Stimulated activated CD4-positive, alpha-beta T cell treated with anti-CD3 and anti-CD28 coated beads, Interleukin-2, amount 100 ng/mL, for 48 hours (primary cell): ENCODE measurements around the gene THOC6.

Experiments
- DNase-seq, 2 donors: peaks; one replicate each; pipeline ENCODE4 v3.0.0-alpha.2; 2020

THOC6 gene

DNA sequence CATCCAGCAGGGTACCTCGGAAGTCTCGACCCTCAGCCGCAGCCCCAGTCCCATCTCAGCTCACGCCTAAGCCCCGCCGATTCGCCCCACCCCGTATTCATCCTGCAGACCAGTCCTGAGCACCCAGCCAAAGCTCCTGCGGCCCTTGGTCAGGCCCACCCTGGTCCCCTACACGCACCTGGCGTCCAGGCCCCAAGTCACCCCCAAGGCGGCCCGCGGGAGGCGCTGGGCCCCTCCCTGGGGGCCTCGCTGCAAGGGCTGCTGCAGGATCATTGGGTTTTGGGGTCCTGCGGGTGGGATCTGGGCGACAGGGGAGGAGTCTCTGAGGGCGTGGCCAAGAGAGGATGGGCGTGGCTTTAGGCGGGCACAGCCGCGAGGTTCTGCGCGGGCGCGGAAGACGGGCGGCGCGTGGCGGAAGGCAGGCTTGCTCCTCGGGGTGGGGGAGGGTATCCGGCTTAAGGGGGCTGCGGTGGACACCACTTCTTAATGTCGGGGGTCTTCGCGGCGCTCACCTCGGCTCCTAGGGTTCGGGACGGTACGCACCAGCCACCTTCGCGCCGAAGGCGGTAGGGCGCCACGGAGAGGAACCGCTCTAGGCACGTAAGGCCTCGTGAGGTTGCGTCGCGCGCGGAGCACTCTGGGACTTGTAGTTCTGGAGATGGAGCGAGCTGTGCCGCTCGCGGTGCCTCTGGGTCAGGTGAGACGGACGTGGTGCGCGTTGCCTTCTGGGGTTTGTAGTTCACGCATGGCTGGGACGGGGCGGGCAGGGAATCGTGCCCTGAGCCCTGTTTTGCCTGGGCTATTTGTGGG is at the start of gene THOC6, which contains the start of gene HCFC1R1:
Gene THOC6, plus strand, starts transcription at position 367 of the 810 bp plus-strand sequence. Its CDS starts 292 bp downstream, at position 659.
Gene HCFC1R1, minus strand, starts transcription at position 274 of the 810 bp plus-strand sequence. Its CDS starts 1 bp downstream, at position 273.
- DNase-seq = peak; percentile 90 to 92

DNA sequence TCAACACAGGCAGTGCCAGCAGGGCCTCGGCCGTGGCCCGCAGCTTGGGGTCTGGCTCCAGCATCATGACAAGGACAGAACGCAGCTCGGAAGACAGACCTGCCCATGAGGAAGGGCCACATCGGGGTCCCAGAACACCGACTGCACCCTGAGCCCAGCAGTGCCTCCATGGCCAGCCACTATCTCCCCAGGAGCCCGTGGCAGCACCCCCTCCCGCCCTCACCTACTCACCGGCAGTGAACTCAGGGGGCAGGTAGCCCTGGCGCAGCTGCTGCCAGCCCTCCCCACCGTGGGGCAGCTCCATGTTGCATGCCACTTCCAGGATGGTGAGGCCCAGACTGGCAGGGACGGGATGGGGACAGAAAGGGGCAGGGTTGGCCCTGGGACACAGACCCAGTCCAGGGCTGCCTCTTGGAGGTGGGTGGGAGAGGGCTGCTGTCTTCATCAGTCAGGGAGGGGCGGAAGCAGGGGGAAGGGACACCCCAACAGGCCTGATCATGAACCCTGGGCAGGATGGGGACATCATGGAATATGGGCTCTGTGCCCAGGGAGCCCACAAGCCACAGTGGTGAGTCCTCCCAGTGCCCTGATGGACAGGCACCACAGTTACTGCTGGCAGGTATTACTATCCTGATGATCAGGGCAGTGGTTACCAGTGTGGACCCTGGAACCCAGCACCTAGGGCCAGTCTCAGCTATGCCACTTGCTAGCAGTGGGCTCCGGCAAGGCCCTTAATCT is 49.3 kb upstream of the THOC6 start:
- no peak for DNase-seq

- no peak for DNase-seq
These were observed 48.6 kb upstream of the THOC6 start for GRCh38 chr16:2975161-2975795.

GRCh38 chr16:2976201-2976600 is 47.6 kb upstream of the THOC6 start:
- DNase-seq = no peak

DNA sequence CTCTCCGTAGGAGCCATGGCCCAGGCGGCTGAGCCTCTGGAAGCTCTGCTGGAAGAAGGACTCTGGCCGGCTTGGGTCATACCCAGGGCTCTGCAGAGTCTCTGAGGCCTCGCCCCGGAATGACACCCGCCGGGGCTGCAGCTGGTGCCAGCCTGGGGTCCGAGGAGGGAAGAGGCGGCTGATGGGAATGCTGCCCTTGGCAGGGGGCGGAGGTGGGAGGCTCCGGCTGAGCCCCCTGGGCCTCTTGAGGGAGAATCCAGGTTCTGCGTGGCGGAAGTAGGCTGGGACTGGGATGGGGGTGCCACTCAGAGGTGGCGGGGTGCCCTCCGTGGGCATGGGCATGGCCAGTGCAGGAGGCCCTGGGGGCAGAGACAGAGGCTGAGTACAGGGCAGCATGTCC is 47.2 kb upstream of the THOC6 start:
- DNase-seq = no peak

DNA sequence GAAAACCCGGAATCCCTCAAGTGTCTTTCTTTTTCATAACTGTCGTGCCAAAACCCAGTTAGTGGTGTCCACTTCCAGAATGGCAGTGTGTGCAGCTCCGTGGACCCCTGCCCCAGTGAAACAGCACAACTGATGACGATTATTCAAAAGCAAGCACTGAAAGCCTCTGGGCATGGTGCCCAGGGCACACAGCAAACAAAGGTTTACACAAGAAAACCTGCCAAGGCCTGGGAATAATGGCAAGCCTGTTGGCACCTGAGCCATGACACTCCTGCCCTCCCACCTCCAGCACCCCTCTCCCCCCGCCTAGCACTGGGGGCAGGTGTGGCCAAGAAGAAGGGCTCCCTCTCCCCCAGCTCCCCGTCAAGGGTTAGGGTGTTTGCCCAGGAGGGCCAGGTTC is 46.4 kb upstream of the THOC6 start:
- no peak for DNase-seq

GRCh38 chr16:2979669-2980226 is 44.1 kb upstream of the THOC6 start:
- DNase-seq = no peak

DNA sequence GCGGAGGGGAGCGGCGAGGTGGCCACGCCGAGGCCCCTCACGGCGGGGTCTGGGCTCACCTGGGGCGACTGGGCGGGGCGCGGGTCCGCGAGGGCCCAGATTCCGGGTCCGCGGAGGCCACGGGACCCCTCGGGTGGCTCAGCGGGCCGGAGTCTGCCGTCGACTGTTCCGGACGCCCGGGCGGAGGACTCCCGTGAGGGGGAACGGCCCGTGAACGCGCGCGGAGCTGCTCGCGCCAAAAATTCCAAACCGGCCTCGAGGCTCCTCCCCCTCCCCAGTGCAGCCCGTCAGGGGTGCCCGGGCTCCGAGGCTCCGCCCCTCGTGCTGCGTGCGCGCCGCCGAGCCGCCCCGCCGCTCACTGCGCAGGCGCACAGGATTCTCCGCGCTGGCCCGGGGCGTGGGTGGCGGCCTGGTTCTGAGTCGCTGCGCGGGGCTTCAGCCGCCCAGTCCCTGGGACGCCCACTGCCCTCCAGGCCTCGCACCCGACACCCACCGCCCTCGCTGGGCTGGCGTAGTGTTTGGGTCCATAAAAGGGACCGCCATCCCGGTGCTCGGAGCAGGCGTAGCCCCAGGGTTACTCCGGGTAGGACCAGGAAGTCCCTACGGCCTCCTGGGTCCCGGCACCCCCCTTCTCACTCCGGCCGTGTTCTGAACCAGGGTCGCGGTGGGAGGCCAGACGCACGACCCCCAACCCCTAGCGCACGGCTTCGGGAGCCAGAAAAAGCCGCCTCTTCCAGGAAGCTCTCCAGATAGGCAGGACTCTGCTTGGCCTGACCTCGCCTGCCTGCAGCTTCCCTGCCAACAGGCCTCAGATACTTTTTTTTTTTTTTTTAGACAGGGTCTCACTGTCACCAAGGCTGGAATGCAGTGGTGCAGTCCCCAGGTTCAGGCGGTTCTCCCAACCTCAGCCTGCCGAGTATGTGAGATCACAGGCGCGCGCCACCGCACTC is 43.3 kb upstream of the THOC6 start, which contains the start of gene PKMYT1:
Gene PKMYT1, minus strand, starts transcription at position 220 of the 950 bp plus-strand sequence. CDS start 789 bp downstream, outside the sequence.
- peak; percentile 96 to 98 for DNase-seq

- DNase-seq = no peak
These were observed 42.5 kb upstream of the THOC6 start for GRCh38 chr16:2981177-2981898.

GRCh38 chr16:2981899-2982250 is 42.0 kb upstream of the THOC6 start:
- DNase-seq = no peak

DNA sequence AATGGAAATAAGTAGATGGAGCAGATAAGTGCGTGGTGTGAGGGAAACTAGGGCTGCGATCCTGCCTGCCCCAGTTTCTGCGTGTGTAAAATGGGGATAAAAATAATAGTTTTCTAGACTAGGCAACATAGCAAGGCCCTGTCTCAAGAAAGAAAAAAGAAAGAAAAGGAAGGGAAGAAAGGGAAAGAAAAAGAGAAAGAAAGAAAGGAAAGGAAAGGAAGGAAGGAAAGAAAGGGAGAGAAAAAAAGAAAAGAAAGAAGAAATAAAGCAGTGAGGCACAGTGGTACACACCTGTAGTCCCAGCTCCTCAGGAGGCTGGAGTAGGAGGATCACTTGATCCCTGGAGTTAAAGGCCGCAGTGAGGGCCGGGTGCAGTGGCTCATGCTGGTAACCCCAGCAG is 41.4 kb upstream of the THOC6 start:
- no peak for DNase-seq

GRCh38 chr16:2983706-2984136 is 40.1 kb upstream of the THOC6 start:
- peak; percentile 76 to 84 for DNase-seq

DNA sequence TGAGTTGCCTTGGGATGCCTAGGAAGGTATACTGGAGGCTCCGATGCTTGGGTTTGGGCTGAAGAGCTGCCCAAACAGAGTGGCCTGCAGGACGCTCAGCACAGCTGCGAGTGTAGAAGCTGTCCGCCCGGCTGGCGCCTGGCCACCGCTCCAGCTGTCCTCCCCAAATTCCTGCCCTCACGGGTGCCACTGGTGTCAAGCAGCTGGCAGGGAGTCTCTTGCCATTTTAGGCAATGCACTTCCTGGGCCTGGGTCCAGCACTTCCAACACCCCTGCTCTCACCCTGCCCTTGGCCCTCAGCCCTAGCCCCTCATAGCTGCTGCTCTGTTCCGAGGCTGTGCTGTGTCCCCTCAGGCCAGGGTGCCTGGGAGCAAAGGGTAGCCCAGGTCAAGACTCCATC is 38.4 kb upstream of the THOC6 start:
- no peak for DNase-seq

- DNase-seq = no peak
These were observed 37.9 kb upstream of the THOC6 start for GRCh38 chr16:2985893-2986355.

DNA sequence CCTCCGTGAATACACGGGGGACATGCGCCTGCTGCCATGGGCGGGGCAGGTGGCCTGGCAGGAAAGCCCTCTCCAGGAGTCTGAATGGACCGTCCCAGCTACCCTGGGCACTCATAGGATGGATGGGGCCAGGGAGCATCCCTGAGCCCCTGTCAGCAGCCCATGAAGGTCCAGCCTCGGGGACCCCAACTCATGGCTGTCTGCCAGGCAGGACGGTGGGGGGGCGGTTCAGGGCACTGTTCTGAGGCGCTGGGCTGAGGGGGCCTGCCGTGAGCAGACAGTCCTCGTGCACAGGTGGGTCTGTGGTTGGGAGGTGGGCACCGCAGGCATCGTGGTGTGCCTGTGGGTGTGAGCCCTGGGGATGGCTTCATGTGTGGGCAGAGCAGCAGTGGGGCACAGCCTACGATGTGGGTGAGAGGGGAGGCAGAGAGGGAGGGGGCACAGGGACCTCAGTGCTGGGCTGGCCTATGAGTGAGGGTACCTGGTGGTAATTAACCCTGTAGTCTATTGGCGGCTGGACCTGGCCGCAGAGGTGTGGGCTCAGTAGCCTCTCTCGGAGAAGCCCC is 37.1 kb upstream of the THOC6 start:
- DNase-seq = no peak

DNA sequence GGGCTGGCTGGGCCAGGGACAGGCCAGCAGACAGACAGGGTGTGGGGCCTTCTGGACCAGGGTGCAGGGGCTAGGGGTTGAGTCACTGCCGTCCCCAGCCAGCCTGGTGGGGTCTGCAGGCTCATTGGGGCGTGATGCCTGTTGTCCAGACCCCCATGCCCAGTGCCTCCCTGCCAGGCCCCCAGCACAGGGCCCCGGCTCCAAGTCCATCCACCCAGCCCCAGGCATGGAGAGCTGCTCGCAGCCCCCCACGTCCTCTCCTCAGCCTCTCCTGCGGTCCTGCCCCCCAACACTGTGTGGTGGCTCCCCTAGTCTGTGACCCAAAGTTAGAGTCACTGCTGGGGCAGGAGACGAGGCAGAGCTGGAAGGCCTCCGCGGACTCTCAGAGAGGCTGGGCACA is 36.5 kb upstream of the THOC6 start:
- DNase-seq = no peak

- no peak for DNase-seq
These were observed 36.0 kb upstream of the THOC6 start for GRCh38 chr16:2987833-2988232.

- DNase-seq = no peak
These were observed 35.2 kb upstream of the THOC6 start for GRCh38 chr16:2988590-2989099.

- DNase-seq = no peak
These were observed 32.9 kb upstream of the THOC6 start for GRCh38 chr16:2990891-2991290.

DNA sequence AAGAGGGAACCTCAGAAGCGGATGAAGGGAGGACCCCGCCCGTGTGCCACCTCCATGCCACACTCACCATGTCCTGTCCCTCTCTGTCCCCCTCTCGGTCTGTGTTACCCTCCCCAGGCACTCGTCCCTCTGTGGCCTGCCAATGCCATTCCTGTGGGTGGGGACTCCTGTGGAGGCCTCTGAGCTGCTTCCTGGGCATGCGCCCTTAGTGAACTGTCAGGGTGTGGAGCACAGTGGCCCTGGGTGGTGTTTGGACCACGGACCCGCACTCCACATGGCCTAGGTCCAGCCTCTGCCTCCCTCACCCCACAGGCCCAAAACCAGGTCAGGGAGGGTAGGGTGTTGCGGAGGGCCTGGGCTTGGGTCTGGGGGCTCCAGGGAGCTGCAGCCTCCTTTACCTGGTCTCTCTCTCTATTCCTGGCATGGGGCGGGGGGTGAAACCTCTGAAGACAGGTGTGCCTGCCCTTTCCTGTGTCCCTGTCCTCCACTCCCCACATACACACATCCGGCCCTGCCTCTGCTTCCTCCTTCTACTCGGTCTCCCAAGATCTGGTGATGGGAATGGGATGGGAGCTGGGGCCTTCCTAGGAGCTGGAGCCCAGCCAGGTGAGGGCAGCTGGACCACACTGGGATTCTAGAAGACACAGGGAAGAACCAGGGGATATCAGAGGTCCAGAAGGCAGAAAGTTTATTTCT is 32.1 kb upstream of the THOC6 start:
- DNase-seq = no peak
